Measurements from ENCODE around the gene HOXD8. TPM values are rescaled to one million over a fixed set of nuclear protein-coding genes. Genes with fewer than 3 reads are reported as not detected.

HOXD8 gene
- total RNA-seq, 1 donor from 2014 or later: 13.3 TPM

GRCh38 chr2:176128172-176128981, 1.1 kb upstream of the HOXD8 start:
- DNase-seq (ENCODE audit: low spot score): peak; percentile 88

- DNase-seq (ENCODE audit: low spot score): peak; percentile 89
These were observed 275 bp downstream of the HOXD8 start for GRCh38 chr2:176129813-176130146.

GRCh38 chr2:176130147-176130956, 847 bp downstream of the HOXD8 start:
- peak; percentile 90 for DNase-seq (ENCODE audit: low spot score)

- no peak for DNase-seq (ENCODE audit: low spot score)
These were observed 1.7 kb downstream of the HOXD8 start for GRCh38 chr2:176130957-176131847.

GRCh38 chr2:176131848-176132158, 2.3 kb downstream of the HOXD8 start:
- no peak for DNase-seq (ENCODE audit: low spot score)

GRCh38 chr2:176132205-176133171, 3.0 kb downstream of the HOXD8 start:
- DNase-seq (ENCODE audit: low spot score): peak; percentile 73

- DNase-seq (ENCODE audit: low spot score): no peak
These were observed 3.9 kb downstream of the HOXD8 start for GRCh38 chr2:176133389-176133788.

- DNase-seq (ENCODE audit: low spot score): no peak
These were observed 4.5 kb downstream of the HOXD8 start for GRCh38 chr2:176134035-176134434.

GRCh38 chr2:176135035-176135440, 5.5 kb downstream of the HOXD8 start:
- no peak for DNase-seq (ENCODE audit: low spot score)

- peak; percentile 89 for DNase-seq (ENCODE audit: low spot score)
These were observed 7.1 kb downstream of the HOXD8 start for GRCh38 chr2:176136374-176137251.

- DNase-seq (ENCODE audit: low spot score): no peak
These were observed 7.7 kb downstream of the HOXD8 start for GRCh38 chr2:176137252-176137580.

- DNase-seq (ENCODE audit: low spot score): no peak
These were observed 8.4 kb downstream of the HOXD8 start for GRCh38 chr2:176137906-176138305.

GRCh38 chr2:176138526-176138922, 9.0 kb downstream of the HOXD8 start:
- DNase-seq (ENCODE audit: low spot score): peak; percentile 74

GRCh38 chr2:176138923-176139660, 9.6 kb downstream of the HOXD8 start:
- peak; percentile 71 for DNase-seq (ENCODE audit: low spot score)

- peak; percentile 85 for DNase-seq (ENCODE audit: low spot score)
These were observed 10.4 kb downstream of the HOXD8 start for GRCh38 chr2:176139661-176140512.

GRCh38 chr2:176140513-176141317, 11.2 kb downstream of the HOXD8 start:
- peak; percentile 92 for DNase-seq (ENCODE audit: low spot score)

GRCh38 chr2:176142281-176142680, 12.8 kb downstream of the HOXD8 start:
- peak; percentile 65 for DNase-seq (ENCODE audit: low spot score)

All from mesenteric fat pad (tissue), 1 donor.